GM21447 (cell line): ENCODE measurements around the gene CCDC177.
"Not testable (repeated sequence)": the region's sequence is repeated elsewhere in the genome, so short reads cannot be mapped to it uniquely, and the experiment has no call there.

Experiments
- ATAC-seq: cut with Tn5 transposase; IDR thresholded peaks from one replicate; pipeline ENCODE4 v1.9.1; 2021; ENCODE audit not compliant: unreplicated experiment

The CCDC177 gene

GRCh38 chr14:69600304-69600891 lies 25.7 kb upstream of the CCDC177 start:
- no peak for ATAC-seq

GRCh38 chr14:69599431-69599830 lies 24.8 kb upstream of the CCDC177 start:
- not testable (repeated sequence) for ATAC-seq

- ATAC-seq = no peak
Measured at GRCh38 chr14:69595336-69595735, 20.7 kb upstream of the CCDC177 start.

- ATAC-seq = no peak
Measured at GRCh38 chr14:69594846-69595245, 20.2 kb upstream of the CCDC177 start.

- no peak for ATAC-seq
Measured at GRCh38 chr14:69593018-69593677, 18.5 kb upstream of the CCDC177 start.

GRCh38 chr14:69591317-69591716 lies 16.6 kb upstream of the CCDC177 start:
- no peak for ATAC-seq

GRCh38 chr14:69587389-69587788 lies 12.7 kb upstream of the CCDC177 start:
- ATAC-seq = no peak

GRCh38 chr14:69586404-69586803 lies 11.7 kb upstream of the CCDC177 start:
- no peak for ATAC-seq

GRCh38 chr14:69584389-69584788 lies 9.7 kb upstream of the CCDC177 start:
- no peak for ATAC-seq

- no peak for ATAC-seq
Measured at GRCh38 chr14:69582829-69583228, 8.2 kb upstream of the CCDC177 start.

GRCh38 chr14:69582212-69582611 lies 7.5 kb upstream of the CCDC177 start:
- no peak for ATAC-seq

GRCh38 chr14:69581316-69581935 lies 6.8 kb upstream of the CCDC177 start:
- no peak for ATAC-seq

GRCh38 chr14:69580009-69580577 lies 5.4 kb upstream of the CCDC177 start:
- no peak for ATAC-seq

GRCh38 chr14:69579476-69579875 lies 4.8 kb upstream of the CCDC177 start:
- no peak for ATAC-seq

GRCh38 chr14:69574954-69575295 lies 254 bp upstream of the CCDC177 start:
- ATAC-seq = no peak

- ATAC-seq = no peak
Measured at GRCh38 chr14:69573831-69574262, 824 bp downstream of the CCDC177 start.

- ATAC-seq = no peak
Measured at GRCh38 chr14:69573205-69573830, 1.4 kb downstream of the CCDC177 start.

- no peak for ATAC-seq
Measured at GRCh38 chr14:69572841-69573135, 1.9 kb downstream of the CCDC177 start.

GRCh38 chr14:69572030-69572840 lies 2.4 kb downstream of the CCDC177 start:
- ATAC-seq = no peak

GRCh38 chr14:69571449-69572029 lies 3.1 kb downstream of the CCDC177 start:
- ATAC-seq = no peak

GRCh38 chr14:69570836-69571330 lies 3.8 kb downstream of the CCDC177 start:
- ATAC-seq = no peak
